Hepatocyte (in vitro differentiated cells): ENCODE measurements around the gene DIAPH3.

Source experiments
- CTCF ChIP-seq: fragments of 200-600 bp; sonication (generic); IDR thresholded peaks from 2 replicates; pipeline ENCODE4 v1.5.1; 2016; ENCODE audit warnings: antibody characterized with exemption, mild to moderate bottlenecking; ENCODE audit not compliant: poor library complexity
- EZH2 ChIP-seq: fragments of 200-600 bp; sonication (generic); IDR thresholded peaks from 2 replicates; pipeline ENCODE4 v1.6.1; 2016; ENCODE audit warnings: antibody characterized with exemption, mild to moderate bottlenecking, borderline replicate concordance
- EZH2phosphoT487 ChIP-seq: fragments of 200-600 bp; sonication (generic); IDR thresholded peaks from one replicate; pipeline ENCODE4 v1.6.1; 2018; ENCODE audit warnings: antibody characterized with exemption, mild to moderate bottlenecking, low read depth, moderate library complexity; ENCODE audit not compliant: unreplicated experiment, severe bottlenecking

GRCh38 chr13:59651479-59651878, 512.2 kb downstream of the DIAPH3 start:
- TF ChIP-seq CTCF, result no peak
- TF ChIP-seq EZH2, result no peak
- no peak for TF ChIP-seq EZH2phosphoT487
